Erythroblast (primary cell): ENCODE measurements around the gene MS4A18.

Experiments used
- GATA1 ChIP-seq: IDR thresholded peaks from 2 replicates; pipeline ENCODE4 v1.6.1; 2011; ENCODE audit warnings: low read depth, mild to moderate bottlenecking, control low read depth, low read length, moderate library complexity
- POLR2A ChIP-seq: IDR thresholded peaks from 2 replicates; pipeline ENCODE4 v1.6.1; 2011; ENCODE audit warnings: mild to moderate bottlenecking, low read length

DNA sequence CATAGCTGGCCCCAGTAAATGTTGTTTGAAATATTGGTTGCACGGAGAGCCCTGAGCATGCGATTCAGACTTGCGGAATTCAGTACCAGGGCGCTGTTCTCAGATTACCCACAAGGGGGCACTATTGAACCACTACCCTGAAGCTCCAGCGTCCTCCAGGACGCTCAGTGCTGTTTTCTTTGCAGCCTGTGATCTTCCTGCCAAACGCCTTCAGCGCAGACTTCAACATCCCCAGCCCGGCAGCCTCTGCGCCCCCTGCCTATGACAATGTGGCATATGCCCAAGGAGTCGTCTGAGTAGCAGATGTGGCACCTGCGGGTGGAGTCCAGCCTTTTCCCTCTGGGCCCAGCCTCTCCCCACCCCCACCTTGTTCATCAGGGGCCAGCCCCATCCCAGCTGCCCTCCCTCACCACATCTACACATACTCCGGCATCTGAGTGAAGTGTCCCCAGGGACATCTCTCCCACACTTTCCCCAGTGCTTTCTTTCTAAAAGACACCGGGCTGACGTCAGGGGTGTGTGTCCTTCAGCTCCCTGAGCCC is 51.0 kb downstream of the MS4A18 start:
- TF ChIP-seq POLR2A (no peak), GATA1 (no peak)
